GM19238 (cell line): Measurements from ENCODE around the gene P4HA3.

ENCODE experiments used
- DNase-seq: peaks from one replicate; pipeline ENCODE4 v3.0.0; 2011; ENCODE audit warnings: low spot score; ENCODE audit not compliant: insufficient read length

Gene P4HA3

DNA sequence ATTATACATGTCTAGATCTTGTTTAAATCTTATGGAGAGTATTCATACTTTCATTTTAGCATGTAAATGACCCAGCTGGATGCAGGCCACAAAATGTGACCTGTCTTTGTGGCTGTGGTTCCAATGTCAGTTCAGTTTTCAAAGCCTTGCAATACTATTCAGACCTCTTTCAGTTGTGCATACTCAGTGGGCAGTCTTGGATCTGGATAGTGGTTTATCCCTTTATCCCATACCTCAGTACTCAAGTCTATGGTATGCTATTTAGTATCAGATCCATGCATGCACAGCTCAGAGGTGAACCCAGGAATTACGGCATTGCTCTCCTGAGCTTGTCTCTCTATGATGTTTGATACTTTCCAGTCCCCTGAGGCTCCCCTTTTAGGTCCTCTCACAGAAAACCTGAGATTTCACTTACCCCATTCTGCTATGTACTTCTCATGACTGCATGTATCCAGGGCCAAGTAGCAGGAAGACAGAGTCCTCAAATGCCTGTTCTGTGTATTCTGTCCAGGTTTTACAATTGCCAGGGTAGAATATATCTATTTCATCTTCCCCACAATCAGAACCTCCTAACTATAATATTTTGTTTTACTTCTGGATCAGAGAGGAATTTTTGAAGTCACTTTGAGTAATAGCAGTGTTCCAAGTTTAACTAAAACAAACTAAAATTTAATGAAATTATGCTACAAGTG lies 6.9 kb upstream of the P4HA3 start:
- no peak for DNase-seq

DNA sequence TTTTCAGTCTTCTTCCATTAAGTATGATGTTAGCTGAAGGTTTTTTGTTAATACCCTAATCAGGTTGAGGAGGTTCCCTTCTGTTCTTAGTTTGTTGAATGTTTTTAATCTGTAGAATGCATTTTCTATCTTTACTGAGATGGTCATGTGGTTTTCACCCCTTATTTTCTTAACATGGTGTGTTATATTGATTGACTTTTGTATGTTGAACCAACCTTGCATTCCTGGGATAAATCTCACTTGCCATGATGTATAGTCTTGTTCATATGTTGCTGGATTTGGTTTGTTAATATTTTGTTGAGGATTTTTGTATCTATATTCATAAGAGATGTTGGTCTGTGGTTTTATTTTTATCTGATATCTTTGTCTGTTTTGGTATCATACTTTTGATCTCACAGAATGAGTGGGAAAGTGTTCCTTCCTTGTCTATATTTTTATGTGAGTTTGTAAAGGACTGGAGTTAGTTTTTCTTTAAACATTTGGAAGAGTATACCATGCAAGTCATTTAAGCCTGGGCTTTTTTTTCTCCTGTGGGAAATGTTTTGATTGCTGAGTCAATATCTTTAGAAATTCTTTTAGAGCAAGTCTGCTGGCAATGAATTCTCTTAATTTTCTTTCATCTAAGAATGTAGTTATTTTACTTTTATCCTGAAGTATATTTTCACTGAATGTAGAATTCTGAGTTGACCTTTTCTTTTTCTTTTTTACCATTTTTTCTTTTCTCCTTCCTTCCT lies 5.5 kb upstream of the P4HA3 start:
- no peak for DNase-seq

DNA sequence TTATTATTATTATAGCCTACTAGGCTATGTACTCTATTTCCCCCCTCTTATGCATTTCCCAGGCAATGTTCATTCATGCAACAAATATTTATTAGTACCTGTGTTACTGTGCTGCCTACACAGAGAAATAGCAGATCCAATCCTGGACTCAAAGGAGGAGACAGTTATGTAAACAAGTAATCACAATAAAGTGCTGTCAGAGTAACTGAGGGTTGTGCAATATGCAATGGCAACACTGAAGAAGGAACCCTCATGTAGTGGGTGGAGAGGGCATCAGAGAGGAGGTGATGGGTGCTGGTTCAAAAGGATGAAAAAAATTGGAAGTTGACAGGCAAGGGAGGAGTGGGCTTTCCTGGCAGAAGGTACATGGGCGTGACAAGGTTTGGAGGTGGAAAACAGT lies 886 bp upstream of the P4HA3 start:
- no peak for DNase-seq

DNA sequence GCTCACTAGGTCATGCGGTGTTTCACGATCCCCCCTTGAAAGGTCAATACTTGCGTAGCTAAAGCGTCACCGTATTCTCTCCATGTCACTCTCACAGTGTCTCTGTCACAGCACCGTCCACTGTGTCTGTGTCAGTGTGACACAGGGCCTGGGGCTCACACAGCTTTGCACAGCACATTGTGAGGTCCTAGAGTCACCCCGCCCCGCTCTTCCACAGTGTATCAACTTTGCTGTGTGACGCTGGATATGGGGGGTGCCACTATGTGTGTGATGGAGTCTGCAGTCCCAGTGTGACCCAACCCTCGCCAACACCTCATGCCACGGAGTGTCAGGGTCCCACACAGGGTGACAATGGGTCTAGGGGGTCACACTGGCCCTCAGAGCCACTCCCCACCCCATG lies 583 bp downstream of the P4HA3 start:
- DNase-seq: no peak

DNA sequence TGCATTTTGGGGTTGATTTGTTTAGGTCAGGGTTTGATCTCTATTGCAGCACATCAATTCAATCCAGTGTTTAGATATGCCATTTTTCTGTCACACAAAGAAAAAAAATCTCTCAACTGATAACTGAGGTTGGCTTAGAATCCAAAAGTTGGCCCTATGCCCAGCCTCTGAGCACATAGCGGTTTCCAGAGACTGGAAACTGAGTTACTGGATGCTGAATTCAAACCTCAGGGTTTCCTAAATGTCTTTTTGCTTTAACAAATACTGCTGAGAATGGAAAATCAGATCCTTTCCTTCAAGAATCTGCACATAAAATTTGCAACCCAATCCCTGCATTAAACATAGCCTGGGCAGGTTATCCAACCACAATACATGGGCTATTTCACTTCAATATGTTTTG lies 4.0 kb downstream of the P4HA3 start:
- DNase-seq: no peak

DNA sequence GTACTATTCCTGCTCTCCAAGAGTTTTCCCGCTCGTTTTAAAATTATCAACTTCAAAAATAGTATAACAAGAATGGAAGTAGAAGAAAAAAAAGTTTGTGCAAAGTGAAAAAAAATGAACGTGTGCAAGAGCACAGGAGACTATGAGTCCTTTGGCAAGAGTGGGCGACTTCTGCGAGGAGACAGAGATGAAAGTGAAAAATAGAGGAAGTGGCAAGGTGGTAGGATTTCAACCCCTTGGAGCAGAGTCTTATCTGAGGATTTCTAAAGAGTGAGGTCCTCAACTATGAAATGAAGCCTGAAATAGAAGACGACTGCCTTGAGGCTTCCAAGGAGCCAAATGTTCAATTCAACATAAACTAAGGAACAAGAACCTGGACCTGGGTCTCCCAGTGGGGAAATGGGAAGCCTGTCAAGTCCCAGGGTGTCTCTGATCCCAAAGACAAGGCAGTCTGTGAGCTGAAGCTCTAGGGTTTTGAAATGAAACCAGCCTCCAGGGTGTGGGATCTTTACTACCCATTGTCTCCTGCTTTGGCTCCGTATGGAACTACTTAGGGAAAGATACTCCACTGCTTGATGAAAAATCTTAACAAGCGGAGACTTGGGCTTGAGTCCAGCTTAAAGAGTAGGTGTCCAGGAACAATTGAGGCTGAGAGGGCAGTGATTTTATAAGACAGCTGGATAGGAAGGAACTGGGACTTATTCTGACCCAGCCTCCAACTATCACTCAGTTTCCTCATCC lies 4.8 kb downstream of the P4HA3 start:
- no peak for DNase-seq

DNA sequence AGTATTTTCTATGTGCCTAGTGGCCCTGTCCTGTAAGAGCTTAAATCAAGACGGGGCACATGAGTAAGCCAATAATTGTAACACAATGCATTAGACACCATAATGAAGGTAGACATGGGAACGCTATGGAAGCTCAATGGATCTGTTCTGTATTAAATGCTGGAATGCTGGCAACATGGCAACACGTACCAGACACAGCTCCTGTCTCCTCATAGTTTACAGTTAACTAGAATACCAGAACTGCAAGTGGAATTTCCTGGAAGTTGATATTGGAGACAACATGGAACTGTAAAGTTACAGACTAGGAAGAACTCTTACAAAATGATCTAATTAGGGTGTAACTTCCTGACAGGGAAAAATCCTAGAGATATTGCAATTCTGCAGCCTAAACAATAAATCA lies 12.4 kb downstream of the P4HA3 start:
- DNase-seq: no peak

DNA sequence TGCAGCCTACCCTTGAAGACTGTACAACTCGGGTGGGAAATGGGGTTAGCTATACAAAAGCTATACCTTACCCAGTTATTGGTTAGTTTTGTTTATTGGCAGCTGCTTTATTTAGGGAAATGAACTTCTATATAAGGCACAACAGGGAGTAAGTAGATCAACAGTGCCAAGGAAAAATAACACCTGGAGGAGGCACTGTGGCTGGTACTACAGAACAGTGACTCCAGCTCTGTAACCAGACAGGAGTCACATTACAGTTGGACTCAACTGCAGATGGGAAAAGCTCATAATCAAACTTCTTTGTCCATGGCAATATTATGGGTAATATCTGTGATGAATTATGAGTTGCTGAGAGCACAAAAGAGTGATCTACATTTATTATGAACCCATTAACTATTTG lies 14.0 kb downstream of the P4HA3 start:
- DNase-seq: no peak

DNA sequence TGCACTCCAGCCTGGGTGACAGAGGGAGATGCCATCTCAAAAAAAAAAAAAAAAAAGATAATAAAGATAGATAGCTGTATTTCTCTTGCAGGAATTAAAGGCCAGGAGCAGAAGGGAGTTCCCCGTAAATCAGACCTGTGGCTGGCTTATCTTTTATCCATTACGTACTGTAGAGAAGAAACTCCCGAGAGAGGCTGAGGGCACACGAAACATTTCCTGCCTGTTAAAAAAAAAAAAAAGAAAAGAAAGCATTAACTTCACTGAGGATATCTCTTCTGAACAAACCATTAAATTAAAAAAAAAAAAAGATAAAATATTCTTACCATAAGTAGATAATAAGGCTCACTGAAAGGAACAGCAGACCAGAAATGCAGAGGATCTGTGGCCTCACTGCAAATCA lies 22.5 kb downstream of the P4HA3 start:
- DNase-seq: no peak

DNA sequence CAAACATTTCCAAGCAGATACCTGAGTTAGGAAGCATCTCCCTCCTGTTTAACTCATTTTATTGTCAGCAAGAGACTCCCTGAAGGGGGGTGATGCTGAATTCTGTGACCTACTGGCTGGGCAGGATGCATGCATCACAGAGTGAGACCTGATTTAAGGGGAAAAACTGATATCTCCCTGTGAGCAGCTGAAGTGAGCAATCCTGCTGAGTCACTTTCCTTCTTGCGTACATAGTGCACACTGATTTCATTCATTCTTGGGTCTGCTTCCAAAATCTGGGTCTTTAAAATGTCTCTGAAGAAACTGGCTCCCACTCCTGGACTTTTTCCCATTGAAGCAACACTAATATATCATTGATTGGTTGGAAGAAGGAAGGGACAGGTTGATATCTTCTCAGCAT lies 23.3 kb downstream of the P4HA3 start:
- no peak for DNase-seq

DNA sequence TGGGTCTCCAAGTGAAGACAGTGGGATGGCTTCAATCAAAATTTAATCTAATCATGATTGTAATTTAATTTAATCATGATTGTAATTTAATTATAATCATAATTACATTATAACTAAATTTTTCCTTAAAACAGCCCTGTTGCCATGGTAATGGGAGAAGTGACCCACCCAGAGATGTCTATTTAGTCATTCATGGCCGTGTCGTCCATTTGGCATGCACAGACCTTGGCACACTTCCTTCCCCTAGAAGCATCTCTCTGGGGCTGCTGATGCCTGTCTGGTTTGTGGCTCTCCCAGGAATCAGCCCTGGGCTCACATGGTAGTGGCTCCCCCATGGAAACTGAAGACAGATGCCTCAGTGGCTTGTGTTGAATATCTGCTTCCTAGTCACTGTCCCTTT lies 27.0 kb downstream of the P4HA3 start:
- no peak for DNase-seq

DNA sequence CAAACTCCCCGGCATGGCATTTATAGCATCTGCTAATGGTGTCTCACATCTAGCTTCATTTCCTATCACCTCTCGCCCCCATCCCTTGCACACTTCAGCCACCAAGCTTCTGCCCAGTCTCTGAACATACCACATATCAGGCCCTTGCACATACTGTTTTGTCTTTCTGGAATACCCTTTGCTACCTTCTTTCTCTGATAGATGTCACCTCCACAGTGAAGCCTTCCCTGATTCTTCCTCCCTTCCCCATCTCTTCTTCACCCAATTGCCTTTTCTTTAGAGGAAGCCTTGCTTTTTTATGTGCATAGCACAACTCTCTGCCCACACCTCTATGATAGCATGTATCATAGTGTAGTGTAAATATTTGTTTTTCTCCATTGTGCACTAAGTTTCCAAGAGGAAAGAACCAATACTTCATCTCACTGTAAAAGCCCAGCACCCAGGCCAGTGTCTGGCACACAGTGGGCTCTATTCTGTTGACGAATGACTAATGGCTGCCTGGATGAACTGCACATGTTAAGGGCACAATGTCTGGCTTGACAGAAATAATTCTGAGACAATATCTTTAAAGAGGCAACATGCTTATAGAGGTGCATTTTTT lies 27.8 kb downstream of the P4HA3 start:
- no peak for DNase-seq

DNA sequence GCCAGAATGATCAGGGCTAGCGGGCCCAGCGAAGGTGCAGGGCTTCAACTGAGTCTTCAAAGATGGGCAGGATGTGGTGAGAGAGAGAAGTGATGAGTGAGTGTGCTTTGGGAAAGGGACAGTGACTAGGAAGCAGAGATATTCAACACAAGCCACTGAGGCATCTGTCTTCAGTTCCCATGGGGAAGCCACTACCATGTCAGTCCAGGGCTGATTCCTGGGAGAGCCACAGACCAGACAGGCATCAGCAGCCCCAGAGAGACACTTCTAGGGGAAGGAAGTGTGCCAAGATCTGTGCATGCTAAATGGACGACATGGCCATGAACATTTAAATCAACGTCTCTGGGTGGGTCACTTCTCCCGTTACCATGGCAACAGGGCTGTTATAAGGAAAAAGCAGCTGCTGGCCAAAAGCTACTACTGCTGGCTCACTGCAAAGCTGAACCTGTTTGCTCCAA lies 28.5 kb downstream of the P4HA3 start:
- no peak for DNase-seq

DNA sequence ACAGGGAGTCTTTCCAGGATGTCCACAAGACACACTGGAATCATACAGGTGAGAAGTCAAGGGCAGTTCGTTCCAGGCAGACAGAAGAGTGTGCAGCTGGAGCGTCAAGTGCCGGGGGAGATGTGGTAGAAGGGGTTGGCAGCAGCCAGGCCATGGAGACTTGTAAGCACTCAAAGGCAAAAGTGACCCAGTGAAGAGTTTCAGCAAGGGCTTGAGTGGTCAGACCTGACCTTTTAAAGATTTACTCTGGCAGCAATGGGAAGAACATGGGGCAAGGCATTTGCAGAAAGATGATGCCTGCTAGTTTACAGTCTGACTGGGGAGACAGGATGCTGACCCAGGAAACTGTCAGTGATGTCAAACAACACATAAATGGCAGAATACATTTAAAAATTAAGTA lies 29.0 kb downstream of the P4HA3 start:
- DNase-seq: no peak

DNA sequence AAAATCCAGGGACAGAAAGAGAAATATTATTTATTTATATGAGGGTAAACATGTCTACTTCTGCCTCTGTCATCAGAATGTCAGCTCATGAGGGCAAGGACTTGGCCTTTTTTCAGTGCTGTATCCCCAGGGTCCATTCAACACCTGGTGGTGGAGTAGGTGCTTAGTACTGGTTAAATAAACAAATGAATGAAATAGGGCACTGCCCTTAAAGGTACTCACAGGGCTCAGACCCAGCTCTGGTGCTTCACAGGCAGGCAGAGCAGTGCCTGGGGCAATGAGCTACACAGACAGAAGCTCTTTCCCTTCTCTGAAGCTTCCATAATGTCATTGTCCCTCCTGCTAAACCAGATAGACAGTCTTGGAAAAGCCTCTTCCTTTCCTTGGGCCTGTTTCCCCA lies 30.9 kb downstream of the P4HA3 start:
- no peak for DNase-seq

DNA sequence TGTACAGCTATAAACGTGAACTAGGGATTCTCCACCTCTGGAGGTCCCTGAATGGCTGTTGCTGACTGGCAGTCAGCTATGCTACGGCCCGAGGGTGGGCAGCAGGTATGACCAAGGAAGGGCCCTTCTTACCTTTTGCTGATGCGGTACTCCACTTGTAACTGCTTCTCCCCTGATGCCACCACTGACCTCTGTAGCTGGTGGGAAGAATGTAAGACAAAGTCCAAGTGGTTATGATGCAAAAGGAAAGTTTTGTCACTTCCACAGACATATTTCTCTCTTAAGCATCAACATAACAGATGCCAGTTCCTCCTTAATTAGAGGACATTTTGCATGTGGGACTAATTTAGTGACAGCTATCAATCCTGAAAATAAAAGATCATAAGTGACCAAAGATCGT lies 32.2 kb downstream of the P4HA3 start:
- no peak for DNase-seq

DNA sequence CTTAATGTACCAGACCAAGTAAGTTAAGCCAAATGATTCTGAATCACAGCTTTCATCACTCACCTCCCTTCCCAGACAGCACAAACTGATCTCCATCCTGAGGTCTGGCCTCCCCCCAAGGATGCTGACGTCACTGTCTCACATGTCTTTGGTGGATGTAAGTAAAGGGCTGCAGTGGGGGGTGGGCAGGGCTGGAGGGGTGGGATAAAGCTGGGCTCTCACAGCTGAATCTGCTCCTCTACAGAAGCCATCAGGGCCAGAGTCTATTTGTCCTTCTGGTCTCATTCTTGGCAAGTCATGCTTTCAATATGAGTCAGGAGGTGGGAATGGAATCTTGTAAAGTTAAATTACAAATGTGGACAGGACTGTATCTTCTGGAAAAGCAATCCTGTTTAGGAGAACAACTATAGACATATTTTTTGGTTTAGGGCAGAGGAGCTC lies 32.7 kb downstream of the P4HA3 start:
- no peak for DNase-seq

DNA sequence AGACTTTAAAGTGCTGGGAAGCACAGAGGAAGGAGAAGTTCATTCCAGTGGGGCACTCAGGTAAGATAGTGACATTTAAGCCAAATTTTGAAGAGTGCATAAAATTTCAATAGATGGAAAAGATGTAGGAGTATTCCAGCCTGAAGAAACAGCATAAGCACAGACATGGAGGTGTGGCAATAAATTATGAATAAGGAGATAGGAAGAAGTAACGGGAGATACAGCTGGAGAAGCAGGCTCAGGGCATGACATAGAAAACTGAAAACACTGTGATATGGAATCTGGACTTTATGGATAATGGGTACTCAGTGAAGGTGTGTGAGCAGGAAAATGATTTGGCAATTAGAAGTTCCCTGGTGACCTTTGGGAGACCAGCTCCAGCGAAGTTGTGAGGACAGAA lies 33.3 kb downstream of the P4HA3 start:
- no peak for DNase-seq

DNA sequence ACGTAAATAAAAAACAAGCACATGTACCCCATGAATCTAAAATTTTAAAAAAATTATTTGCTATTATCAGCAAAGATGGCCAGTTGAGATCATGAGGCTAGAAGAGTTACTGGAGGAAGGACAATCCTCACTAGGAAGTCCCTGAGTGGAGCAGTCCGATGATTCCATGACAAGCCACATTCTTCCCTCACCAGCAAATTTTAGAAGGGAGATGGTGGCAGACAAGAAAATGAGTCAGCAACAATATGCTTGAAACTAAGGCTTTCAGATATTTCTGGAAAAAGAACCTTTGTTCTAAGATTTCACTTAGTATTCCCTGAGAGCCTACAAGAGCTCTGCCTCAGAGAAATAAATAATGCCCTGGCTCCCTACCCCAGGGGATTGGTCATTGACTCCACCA lies 34.9 kb downstream of the P4HA3 start:
- no peak for DNase-seq

DNA sequence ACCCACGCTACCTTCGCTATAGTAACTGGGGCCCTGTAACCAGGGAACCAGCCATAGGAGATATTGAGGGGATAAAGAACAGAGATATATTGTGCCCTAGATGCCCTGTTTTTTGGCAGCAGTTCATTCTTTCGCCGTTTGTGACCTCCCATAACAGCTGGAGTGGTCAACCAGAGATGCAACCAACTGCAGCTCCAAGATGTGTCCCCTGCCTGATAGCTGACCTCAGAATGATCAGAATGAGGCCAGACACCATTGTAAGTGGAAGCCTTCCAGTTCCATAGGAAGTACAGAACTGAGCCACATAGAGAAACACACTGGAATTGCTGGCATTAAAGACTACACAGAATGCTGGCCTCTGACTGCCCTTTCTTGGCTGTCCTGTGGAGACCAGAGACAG lies 39.2 kb downstream of the P4HA3 start:
- no peak for DNase-seq

DNA sequence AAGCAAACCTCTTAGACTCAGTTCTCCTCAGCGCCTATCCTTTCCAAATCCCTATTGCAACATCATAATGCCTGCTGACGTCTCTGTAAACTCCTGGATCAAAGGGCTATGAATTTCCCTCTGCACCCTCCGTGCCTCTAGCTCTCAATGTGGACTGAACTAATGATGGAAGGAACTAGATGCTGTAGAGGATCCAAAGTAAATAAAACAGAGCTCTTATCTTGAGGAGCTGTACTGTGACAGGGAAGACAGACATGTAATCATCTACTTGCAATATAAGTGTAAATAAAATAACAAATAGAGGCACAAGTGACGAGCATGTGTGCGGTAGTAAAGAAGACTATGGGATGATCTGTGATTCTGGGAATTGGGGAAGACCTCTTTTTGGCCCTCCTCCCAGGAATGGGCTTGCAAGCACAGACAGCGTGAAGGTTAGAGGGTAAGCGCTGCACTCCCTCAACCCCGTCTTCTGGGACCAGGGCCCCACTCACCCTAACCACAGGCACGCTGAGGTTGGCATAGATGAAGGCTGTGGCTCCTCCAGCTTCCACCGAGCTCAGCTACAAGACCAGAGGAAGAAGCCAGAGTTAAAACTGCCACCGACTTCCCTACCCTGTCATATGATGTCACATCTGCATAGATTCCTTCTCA lies 42.2 kb downstream of the P4HA3 start:
- DNase-seq: no peak

DNA sequence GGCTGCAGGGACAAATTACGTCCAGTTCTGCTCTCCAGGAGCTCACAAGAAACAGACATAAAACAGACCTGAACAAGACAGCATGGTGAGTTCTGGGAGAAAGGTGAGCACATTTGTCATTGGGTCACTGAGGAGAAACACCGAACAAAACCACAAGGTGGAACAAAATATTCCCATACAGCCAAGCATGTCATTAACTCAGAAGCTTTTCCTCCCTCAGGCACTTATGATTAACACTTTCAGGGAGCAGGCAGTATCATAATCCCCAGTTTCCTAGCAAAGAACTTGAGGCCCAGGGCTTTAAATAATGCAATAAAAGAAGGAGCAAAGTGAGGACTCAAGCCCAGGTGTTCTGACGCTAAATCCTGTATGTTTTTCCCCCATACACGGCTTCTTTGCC lies 43.0 kb downstream of the P4HA3 start:
- DNase-seq: no peak
